HCT116 (cell line): ENCODE data around the gene TBC1D1. TPM values are rescaled to one million over a fixed set of nuclear protein-coding genes. Genes with fewer than 3 reads are reported as not detected.

Experiments
- ATAC-seq: fragments of 200-7000 bp; cut with Tn5 transposase; 2 replicates; pipeline ENCODE4 v1.9.1; 2020; ENCODE audit warnings: mild to moderate bottlenecking, moderate library complexity
- BruUV-seq: library from RNA; stranded (reverse); fragments of 400-500 nt; replicated peaks from 2 replicates; lab custom pipeline; 2021; lab: Mats Ljungman, UMichigan
- CTCF ChIA-PET: fragments of 300-600 bp; sonication (Branson Sonifier 250); formaldehyde crosslinking; loops from one replicate; lab custom pipeline; 2021; ENCODE audit warnings: antibody characterized with exemption; lab: Charles Lee
- POLR2A ChIA-PET: fragments of 300-600, 350-600 bp; sonication (Branson Sonifier 250); formaldehyde crosslinking; loops from one replicate; lab custom pipeline; 2021; ENCODE audit warnings: antibody characterized with exemption; lab: Charles Lee
- RAD21 ChIA-PET, 2 experiments: fragments of 300-600 bp; sonication (Branson Sonifier 250); formaldehyde crosslinking; loops; one replicate each; lab custom pipeline; 2023; ENCODE audit warnings: low total read pairs in 2 of 2; ENCODE audit not compliant: uncharacterized antibody in 2 of 2, unreplicated experiment in 2 of 2, low non-redundant PET in 1 of 2; lab: Charles Lee
- DNase-seq: peaks from one replicate; pipeline ENCODE4 v3.0.0-alpha.2; 2010; ENCODE audit warnings: low read depth, low spot score
- H2AFZ ChIP-seq: fragments of 200-600 bp; shearing (Covaris generic), sonication (generic); 2 replicates; pipeline ENCODE4 v1.6.1; 2017; ENCODE audit warnings: low read depth, mixed run types, mixed read lengths, antibody characterized with exemption, low read length; ENCODE audit not compliant: poor library complexity, severe bottlenecking
- H3K27ac ChIP-seq: 2 replicates; pipeline ENCODE4 v1.5.1; 2012; ENCODE audit warnings: low read depth, low read length
- H3K27me3 ChIP-seq: fragments of 200-600 bp; sonication (generic); 2 replicates; pipeline ENCODE4 v1.6.1; 2016; ENCODE audit warnings: mixed run types, low read length, mixed read lengths; ENCODE audit not compliant: insufficient read depth
- H3K36me3 ChIP-seq, 2 experiments: fragments of 200-500 bp in 1 of 2; fragments of 200-600 bp in 1 of 2; sonication (Bioruptor generic) in 1 of 2; sonication (generic) in 1 of 2; 2 replicates each; pipeline versions ENCODE4 v1.5.1 to v1.6.1; 2014 to 2016; ENCODE audit warnings: low read length in 2 of 2, inconsistent platforms in 1 of 2, mixed read lengths in 1 of 2, mixed run types in 1 of 2; ENCODE audit not compliant: insufficient read depth in 2 of 2, control insufficient read depth in 1 of 2
- H3K4me1 ChIP-seq, 2 experiments: fragments of 200-600 bp in 1 of 2; sonication (generic) in 1 of 2; 2 replicates each; pipeline versions ENCODE4 v1.5.1 to v1.6.1; 2012 to 2017; ENCODE audit warnings: low read length in 2 of 2, inconsistent platforms in 1 of 2, mild to moderate bottlenecking in 1 of 2, mixed read lengths in 1 of 2, mixed run types in 1 of 2, moderate library complexity in 1 of 2; ENCODE audit not compliant: insufficient read depth in 2 of 2, control insufficient read depth in 1 of 2
- H3K4me2 ChIP-seq: fragments of 200-600 bp; sonication (generic); 2 replicates; pipeline ENCODE4 v1.6.1; 2017; ENCODE audit warnings: mixed run types, low read length, mixed read lengths
- H3K4me3 ChIP-seq, 2 experiments: fragments of 200-600 bp in 1 of 2; sonication (generic) in 1 of 2; replicated peaks in 1 of 2; 2 replicates each; pipeline ENCODE4 v1.5.1; 2011 to 2016; ENCODE audit warnings: low read length in 2 of 2, control low read depth in 1 of 2, low read depth in 1 of 2, mild to moderate bottlenecking in 1 of 2, mixed read lengths in 1 of 2, mixed run types in 1 of 2
- H3K79me2 ChIP-seq: fragments of 200-600 bp; sonication (generic); 2 replicates; pipeline ENCODE4 v1.6.1; 2017; ENCODE audit warnings: mild to moderate bottlenecking, mixed run types, low read length, moderate library complexity, mixed read lengths; ENCODE audit not compliant: insufficient read depth
- H3K9ac ChIP-seq: fragments of 200-600 bp; sonication (generic); 2 replicates; pipeline ENCODE4 v1.6.1; 2016; ENCODE audit warnings: low read length, mixed read lengths
- H3K9me2 ChIP-seq: fragments of 200-600 bp; sonication (generic), shearing (Covaris generic); 2 replicates; pipeline ENCODE4 v1.6.1; 2017; ENCODE audit warnings: mixed run types, mild to moderate bottlenecking, moderate library complexity; ENCODE audit not compliant: insufficient read depth
- H3K9me3 ChIP-seq, 2 experiments: fragments of 200-500 bp in 1 of 2; fragments of 200-600 bp in 1 of 2; sonication (Bioruptor generic) in 1 of 2; sonication (generic) in 1 of 2; 2 replicates each; pipeline ENCODE4 v1.6.1; 2014 to 2017; ENCODE audit warnings: low read length in 2 of 2, mixed read lengths in 2 of 2, inconsistent platforms in 1 of 2, low read depth in 1 of 2, mild to moderate bottlenecking in 1 of 2, mixed run types in 1 of 2, moderate library complexity in 1 of 2; ENCODE audit not compliant: control insufficient read depth in 1 of 2, insufficient read depth in 1 of 2
- H4K20me1 ChIP-seq: fragments of 200-600 bp; sonication (generic), shearing (Covaris generic); 2 replicates; pipeline ENCODE4 v1.6.1; 2017; ENCODE audit warnings: mixed run types, mild to moderate bottlenecking, moderate library complexity; ENCODE audit not compliant: insufficient read depth
- CTCF ChIP-seq, 3 experiments: fragments of 200-600 bp in 1 of 3; sonication (generic) in 1 of 3; IDR thresholded peaks in 2 of 3; conservative IDR thresholded peaks in 1 of 3; 2 replicates each; pipeline ENCODE4 v1.5.1; 2012 to 2017; ENCODE audit warnings: low read depth in 2 of 3, low read length in 2 of 3, antibody characterized with exemption in 1 of 3, borderline replicate concordance in 1 of 3, control low read depth in 1 of 3, mild to moderate bottlenecking in 1 of 3, mixed read lengths in 1 of 3, mixed run types in 1 of 3, moderate library complexity in 1 of 3; ENCODE audit not compliant: insufficient read depth in 1 of 3
- JUND ChIP-seq: IDR thresholded peaks from 2 replicates; pipeline ENCODE4 v1.6.1; 2012
- POLR2A ChIP-seq: IDR thresholded peaks from 2 replicates; pipeline ENCODE4 v1.7.0; 2011; ENCODE audit warnings: borderline replicate concordance; ENCODE audit not compliant: insufficient read depth, insufficient read length; ENCODE audit errors: extremely low read depth
- SP1 ChIP-seq: IDR thresholded peaks from 2 replicates; pipeline ENCODE4 v1.6.1; 2012; ENCODE audit warnings: low read depth
- SRF ChIP-seq: IDR thresholded peaks from 2 replicates; pipeline ENCODE4 v1.6.1; 2012; ENCODE audit warnings: low read depth
- TCF7L2 ChIP-seq: IDR thresholded peaks from 2 replicates; pipeline ENCODE4 v1.7.0; 2011; ENCODE audit warnings: borderline replicate concordance, inconsistent platforms; ENCODE audit not compliant: insufficient read depth, insufficient read length; ENCODE audit errors: extremely low read depth
- ZNF274 ChIP-seq: fragments of 200-500 bp; sonication (Bioruptor generic); IDR thresholded peaks from 2 replicates; pipeline ENCODE4 v1.6.1; 2014; ENCODE audit warnings: mild to moderate bottlenecking, low read depth, low read length, inconsistent platforms
- intact Hi-C: fragments of 100-400 bp; cut with micrococcal nuclease; formaldehyde crosslinking; loops from 2 replicates; pipeline ENCODE4 v1.10.0; 2022
- total RNA-seq: library from RNA; stranded (reverse); gene quantifications from one replicate; pipeline ENCODE4 v1.2.1, GENCODE V29; 2021; ENCODE audit not compliant: unreplicated experiment

TBC1D1 gene
- total RNA-seq, 1 experiment from 2014 or later, result 82.7 TPM

GRCh38 chr4:38132107-38132673, 241.3 kb downstream of the TBC1D1 start:
- Histone ChIP-seq H3K9me2 (no peaks in the 10 kb centered on the region), H3K4me2 (no peak overlapping the region), H2AFZ (no peak overlapping the region), H3K27me3 (no peaks in the 10 kb centered on the region), H3K36me3 (0 out of 4 replicates have a peak, but pooled peaks cover 0 to 4% of the 10 kb centered on the region in 2 experiments), H3K9ac (no peak overlapping the region), H3K27ac (no peak overlapping the region), H4K20me1 (no peaks in the 10 kb centered on the region), H3K79me2 (no peaks in the 10 kb centered on the region), H3K4me1 (peaks cover 0 to 14% of the 10 kb centered on the region in 2 experiments; a peak in 2 of 4 replicates), H3K9me3 (no peaks in the 10 kb centered on the region), H3K4me3 (no peak overlapping the region)
- CTCF ChIA-PET, result no interaction called here
- RAD21 ChIA-PET, result no interaction called here
- TF ChIP-seq TCF7L2, result no peak
- no peak for TF ChIP-seq JUND
- TF ChIP-seq SP1, result no peak
- no peak for TF ChIP-seq SRF
- no peak for TF ChIP-seq POLR2A
- TF ChIP-seq CTCF (IDR thresholded peaks at IDR 0.05 in 2 of 3, conservative IDR thresholded peaks at IDR 0.05 in 1 of 3; ENCODE audit: borderline replicate concordance in 1 of 3, insufficient read depth in 1 of 3, low read depth in 2 of 3, low read length in 2 of 3), result no peak
- TF ChIP-seq ZNF274, result no peak
- intact Hi-C loops, result no loop called here
- ATAC-seq (no peak), DNase-seq (no peak)
- BruUV-seq, result no TSS peak
- POLR2A ChIA-PET, result no interaction called here
